Measurements from ENCODE around the gene SKI. TPM values are rescaled to one million over a fixed set of nuclear protein-coding genes. Genes with fewer than 3 reads are reported as not detected.

The SKI gene
- total RNA-seq, 2 donors from 2014 or later: 31.0 to 36.1 TPM

GRCh38 chr1:2277741-2278488 lies 49.8 kb downstream of the SKI start:
- no peak for TF ChIP-seq CTCF (IDR thresholded peaks at IDR 0.05)
- Histone ChIP-seq H3K9me3 (no peaks in the 10 kb centered on the region), H3K27me3 (no peaks in the 10 kb centered on the region), H3K4me1 (peaks cover 18% of the 10 kb centered on the region), H3K36me3 (no peaks in the 10 kb centered on the region), H3K27ac (peak overlapping the region; percentile 33), H3K4me3 (no peak overlapping the region), H3K9ac (ENCODE audit: low read depth in 2 of 2, low read length in 2 of 2) (no peak overlapping the region)
- no peak for DNase-seq
- intact Hi-C loops (cut with DNase I): no loop called here

GRCh38 chr1:2278591-2279209 lies 50.6 kb downstream of the SKI start:
- Histone ChIP-seq H3K27ac (peak overlapping the region; percentile 33), H3K9ac (ENCODE audit: low read depth in 2 of 2, low read length in 2 of 2) (peak overlapping the region in 1 of 2 donors; percentile 47), H3K4me1 (peaks cover 18% of the 10 kb centered on the region), H3K4me3 (no peak overlapping the region), H3K9me3 (no peaks in the 10 kb centered on the region), H3K36me3 (no peaks in the 10 kb centered on the region), H3K27me3 (no peaks in the 10 kb centered on the region)
- no peak for DNase-seq
- no peak for TF ChIP-seq CTCF (IDR thresholded peaks at IDR 0.05)
- intact Hi-C loops (cut with DNase I): no loop called here

- no peaks in the 10 kb centered on the region for H3K36me3 ChIP-seq
- no peak overlapping the region for H3K4me3 ChIP-seq
- TF ChIP-seq CTCF (IDR thresholded peaks at IDR 0.05): no peak
- no peaks in the 10 kb centered on the region for H3K9me3 ChIP-seq
- peak overlapping the region; percentile 7 for H3K27ac ChIP-seq
- H3K27me3 ChIP-seq: no peaks in the 10 kb centered on the region
- H3K9ac ChIP-seq (ENCODE audit: low read depth in 2 of 2, low read length in 2 of 2): no peak overlapping the region
- intact Hi-C loops (cut with DNase I): no loop called here
- peaks cover 18% of the 10 kb centered on the region for H3K4me1 ChIP-seq
- peak; percentile 48 for DNase-seq
These were observed 51.1 kb downstream of the SKI start for GRCh38 chr1:2279210-2279639.

- DNase-seq: no peak
- intact Hi-C loops (cut with DNase I): no loop called here
- no peak for TF ChIP-seq CTCF (IDR thresholded peaks at IDR 0.05)
- Histone ChIP-seq H3K4me1 (peaks cover 18% of the 10 kb centered on the region), H3K27ac (no peak overlapping the region), H3K27me3 (no peaks in the 10 kb centered on the region), H3K4me3 (no peak overlapping the region), H3K9ac (ENCODE audit: low read depth in 2 of 2, low read length in 2 of 2) (peak overlapping the region in 1 of 2 donors; percentile 53), H3K9me3 (no peaks in the 10 kb centered on the region), H3K36me3 (no peaks in the 10 kb centered on the region)
These were observed 51.7 kb downstream of the SKI start for GRCh38 chr1:2279817-2280216.

GRCh38 chr1:2282556-2283270 lies 54.6 kb downstream of the SKI start:
- intact Hi-C loops (cut with DNase I): no loop called here
- H3K9ac ChIP-seq (ENCODE audit: low read depth in 2 of 2, low read length in 2 of 2): no peak overlapping the region
- H3K4me3 ChIP-seq: no peak overlapping the region
- H3K27me3 ChIP-seq: no peaks in the 10 kb centered on the region
- no peak overlapping the region for H3K27ac ChIP-seq
- H3K4me1 ChIP-seq: peaks cover 12% of the 10 kb centered on the region
- no peak for TF ChIP-seq CTCF (IDR thresholded peaks at IDR 0.05)
- no peaks in the 10 kb centered on the region for H3K9me3 ChIP-seq
- H3K36me3 ChIP-seq: no peaks in the 10 kb centered on the region
- no peak for DNase-seq
